Erythroblast (primary cell): ENCODE results near the gene MAP2K7.

Source experiments
- DNase-seq, 2 experiments: peaks; one replicate each; lab custom pipeline; 2025; lab: John Stamatoyannopoulos, UW
- GATA1 ChIP-seq: IDR thresholded peaks from 2 replicates; pipeline ENCODE4 v1.6.1; 2011; ENCODE audit warnings: low read depth, mild to moderate bottlenecking, control low read depth, low read length, moderate library complexity
- POLR2A ChIP-seq: IDR thresholded peaks from 2 replicates; pipeline ENCODE4 v1.6.1; 2011; ENCODE audit warnings: mild to moderate bottlenecking, low read length

MAP2K7 gene

GRCh38 chr19:7863157-7863970 is 40.3 kb upstream of the MAP2K7 start:
- no peak for TF ChIP-seq POLR2A
- no peak for TF ChIP-seq GATA1
- no peak for DNase-seq

GRCh38 chr19:7863971-7864689 is 39.5 kb upstream of the MAP2K7 start:
- DNase-seq: no peak
- TF ChIP-seq GATA1 (no peak), POLR2A (no peak)

- no peak for TF ChIP-seq GATA1
- no peak for TF ChIP-seq POLR2A
- no peak for DNase-seq
These were observed 39.0 kb upstream of the MAP2K7 start for GRCh38 chr19:7864690-7865074.

- DNase-seq: no peak
- no peak for TF ChIP-seq POLR2A
- TF ChIP-seq GATA1: no peak
These were observed 38.3 kb upstream of the MAP2K7 start for GRCh38 chr19:7865262-7865911.

- TF ChIP-seq GATA1 (no peak), POLR2A (no peak)
- no peak for DNase-seq
These were observed 37.1 kb upstream of the MAP2K7 start for GRCh38 chr19:7866399-7867091.

- TF ChIP-seq GATA1: no peak
- no peak for TF ChIP-seq POLR2A
- DNase-seq: no peak
These were observed 36.4 kb upstream of the MAP2K7 start for GRCh38 chr19:7867092-7867844.

GRCh38 chr19:7868326-7868670 is 35.4 kb upstream of the MAP2K7 start:
- no peak for DNase-seq
- TF ChIP-seq GATA1 (no peak), POLR2A (no peak)

- DNase-seq: peak; percentile 89 to 93
- TF ChIP-seq GATA1 (no peak), POLR2A (no peak)
These were observed 34.8 kb upstream of the MAP2K7 start for GRCh38 chr19:7868671-7869452.

- DNase-seq: peak; percentile 84 to 89
- TF ChIP-seq GATA1 (no peak), POLR2A (no peak)
These were observed 34.2 kb upstream of the MAP2K7 start for GRCh38 chr19:7869453-7869909.

GRCh38 chr19:7869910-7870511 is 33.7 kb upstream of the MAP2K7 start:
- peak; percentile 86 to 90 for DNase-seq
- TF ChIP-seq GATA1 (no peak), POLR2A (no peak)

GRCh38 chr19:7870571-7871436 is 32.9 kb upstream of the MAP2K7 start:
- TF ChIP-seq POLR2A (no peak), GATA1 (no peak)
- peak; percentile 91 to 92 for DNase-seq
